ENCODE results near the gene RBM4B.
"Not testable (repeated sequence)": the region's sequence is repeated elsewhere in the genome, so short reads cannot be mapped to it uniquely, and the experiment has no call there.

The RBM4B gene

GRCh38 chr11:66651016-66651415, 26.7 kb downstream of the RBM4B start:
- no peak for DNase-seq (ENCODE audit: low spot score)
- no peak for TF ChIP-seq CTCF (IDR thresholded peaks at IDR 0.05; ENCODE audit: borderline replicate concordance, control extremely low read depth, extremely low read depth, insufficient read depth, missing control alignments)
- in situ Hi-C loops (cut with MboI; ENCODE audit: low sequenced_read_pairs, unreplicated experiment), result no loop called here

DNA sequence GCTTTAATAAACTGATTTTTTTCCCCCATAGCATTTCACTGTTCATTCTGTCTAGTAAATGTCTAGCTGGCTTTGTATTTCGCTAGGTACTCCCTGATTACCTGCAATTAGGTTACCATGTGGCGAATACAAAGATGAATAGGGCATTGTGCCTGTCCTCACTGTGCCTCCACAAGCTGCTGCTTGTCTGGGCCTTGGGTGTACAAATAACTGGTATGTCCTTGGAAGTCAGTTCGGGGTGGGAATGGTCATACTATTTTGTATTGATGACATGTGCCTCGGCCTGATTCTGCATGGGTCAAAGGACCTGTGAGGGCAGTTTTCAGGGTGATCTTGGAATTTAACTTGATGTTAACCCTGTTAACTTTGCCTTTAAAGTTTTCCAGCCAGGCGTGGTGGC, 27.8 kb downstream of the RBM4B start:
- DNase-seq (ENCODE audit: low spot score), result no peak
- in situ Hi-C loops (cut with MboI; ENCODE audit: low sequenced_read_pairs, unreplicated experiment), result no loop called here
- TF ChIP-seq CTCF (IDR thresholded peaks at IDR 0.05; ENCODE audit: borderline replicate concordance, control extremely low read depth, extremely low read depth, insufficient read depth, missing control alignments), result no peak

DNA sequence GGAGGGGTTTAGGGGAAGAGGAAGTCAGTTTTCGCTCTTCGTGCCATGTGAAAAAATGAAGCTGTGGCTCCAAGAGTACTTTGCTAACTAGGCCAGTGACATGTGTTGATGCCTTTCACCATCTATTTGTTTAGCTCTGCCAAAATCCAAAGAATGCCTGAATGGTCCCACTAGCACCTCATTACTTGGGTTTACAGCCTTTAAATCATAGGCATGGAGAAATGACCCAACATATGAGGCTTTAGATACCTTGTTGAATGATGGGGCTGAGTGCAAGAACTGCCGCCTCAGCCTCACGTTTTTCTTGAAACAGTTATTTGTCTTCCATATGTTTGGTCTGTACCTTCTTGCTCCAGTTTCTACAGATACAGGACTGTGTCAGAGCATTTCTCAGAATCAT, 30.9 kb downstream of the RBM4B start:
- in situ Hi-C loops (cut with MboI; ENCODE audit: low sequenced_read_pairs, unreplicated experiment), result no loop called here

GRCh38 chr11:66643745-66644437, 33.8 kb downstream of the RBM4B start:
- no peak for TF ChIP-seq CTCF (IDR thresholded peaks at IDR 0.05; ENCODE audit: borderline replicate concordance, control extremely low read depth, extremely low read depth, insufficient read depth, missing control alignments)
- DNase-seq (ENCODE audit: low spot score), result no peak
- in situ Hi-C loops (cut with MboI; ENCODE audit: low sequenced_read_pairs, unreplicated experiment), result no loop called here

More for the DNA sequence above, 30.9 kb downstream of the RBM4B start:
- no peak for DNase-seq (ENCODE audit: low spot score)
- no peak for TF ChIP-seq CTCF (IDR thresholded peaks at IDR 0.05; ENCODE audit: borderline replicate concordance, control extremely low read depth, extremely low read depth, insufficient read depth, missing control alignments)

- no peak for DNase-seq (ENCODE audit: low spot score)
- in situ Hi-C loops (cut with MboI; ENCODE audit: low sequenced_read_pairs, unreplicated experiment), result no loop called here
- no peak for TF ChIP-seq CTCF (IDR thresholded peaks at IDR 0.05; ENCODE audit: borderline replicate concordance, control extremely low read depth, extremely low read depth, insufficient read depth, missing control alignments)
Observed at GRCh38 chr11:66641834-66642233, 35.9 kb downstream of the RBM4B start.

DNA sequence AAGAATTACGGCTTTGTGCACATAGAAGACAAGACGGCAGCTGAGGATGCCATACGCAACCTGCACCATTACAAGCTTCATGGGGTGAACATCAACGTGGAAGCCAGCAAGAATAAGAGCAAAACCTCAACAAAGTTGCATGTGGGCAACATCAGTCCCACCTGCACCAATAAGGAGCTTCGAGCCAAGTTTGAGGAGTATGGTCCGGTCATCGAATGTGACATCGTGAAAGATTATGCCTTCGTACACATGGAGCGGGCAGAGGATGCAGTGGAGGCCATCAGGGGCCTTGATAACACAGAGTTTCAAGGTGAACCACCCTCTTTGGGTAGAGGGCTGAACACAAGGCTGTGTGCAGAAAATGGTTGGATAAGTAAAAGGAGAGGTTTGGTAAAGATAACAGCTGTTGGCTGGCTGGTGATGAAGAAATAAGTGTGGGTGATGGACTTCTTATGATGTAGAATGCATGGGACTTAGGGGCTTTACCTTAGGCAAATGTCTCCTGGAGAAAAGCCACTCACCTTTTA, 37.8 kb downstream of the RBM4B start:
- DNase-seq (ENCODE audit: low spot score); in situ Hi-C loops (cut with MboI; ENCODE audit: low sequenced_read_pairs, unreplicated experiment): not testable (repeated sequence)

DNA sequence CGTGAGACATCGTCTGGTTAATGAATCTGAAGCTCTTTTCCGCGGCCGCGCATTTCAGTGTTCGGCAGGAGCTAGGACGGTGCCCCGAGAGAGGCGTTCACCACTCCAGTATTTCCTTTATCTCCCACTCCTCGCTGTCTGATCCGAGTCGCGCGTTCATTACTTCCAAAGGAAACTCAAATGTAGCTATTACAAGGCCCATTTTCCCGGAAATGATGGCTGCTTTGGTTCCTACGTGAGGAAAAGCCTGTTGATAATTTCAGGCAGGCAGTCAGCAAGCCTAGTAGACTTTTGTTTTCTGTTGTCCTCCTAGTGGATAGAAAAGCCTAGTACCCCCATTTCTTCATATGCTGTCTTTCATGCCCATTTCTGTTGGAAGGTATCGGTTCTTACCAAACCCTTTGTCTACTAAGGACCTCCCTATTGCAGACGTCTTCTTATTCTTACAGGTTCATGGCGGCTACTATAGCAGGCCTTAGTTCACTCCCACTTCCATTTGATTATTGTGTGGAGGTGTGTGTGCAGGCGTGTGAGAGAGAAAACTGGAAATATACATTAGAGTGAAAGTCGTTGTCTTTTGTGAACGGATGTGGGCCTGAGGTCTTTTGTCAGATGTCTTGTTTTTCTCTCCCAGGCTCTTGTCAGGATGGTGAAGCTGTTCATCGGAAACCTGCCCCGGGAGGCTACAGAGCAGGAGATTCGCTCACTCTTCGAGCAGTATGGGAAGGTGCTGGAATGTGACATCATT, 38.4 kb downstream of the RBM4B start:
- in situ Hi-C loops (cut with MboI; ENCODE audit: low sequenced_read_pairs, unreplicated experiment), result no loop called here
- no peak for DNase-seq (ENCODE audit: low spot score)
- TF ChIP-seq CTCF (IDR thresholded peaks at IDR 0.05; ENCODE audit: borderline replicate concordance, control extremely low read depth, extremely low read depth, insufficient read depth, missing control alignments), result no peak

Data from GM13976 (cell line).